ENCODE results near the gene VSIG2.

VSIG2 gene

GRCh38 chr11:124707829-124708228, 44.2 kb downstream of the VSIG2 start (continued):
- TF ChIP-seq ZFP3 (tag by site-specific recombination; IDR thresholded peaks at IDR 0.05; ENCODE audit: low read depth): no peak

- Histone ChIP-seq H3K4me1 (ENCODE audit: control insufficient read depth, insufficient read depth, low read length) (no peaks in the 10 kb centered on the region), H3K9me3 (ENCODE audit: control insufficient read depth, insufficient read depth, low read depth, low read length) (no peaks in the 10 kb centered on the region), H3K27ac (ENCODE audit: extremely low read depth, low read depth, low read length) (no peak overlapping the region), H3K4me3 (ENCODE audit: low read depth, low read length) (no peak overlapping the region), H3K36me3 (ENCODE audit: control insufficient read depth in 2 of 2, insufficient read depth in 1 of 2, low read length in 2 of 2) (peaks cover 0 to 3% of the 10 kb centered on the region in 2 experiments; a peak in 1 of 3 replicates)
- TF ChIP-seq ZNF398 (tag by site-specific recombination; IDR thresholded peaks at IDR 0.05): no peak
- no peak for TF ChIP-seq ATF2 (tag by site-specific recombination; IDR thresholded peaks at IDR 0.05; ENCODE audit: low read depth)
- TF ChIP-seq ZBTB6 (tag by site-specific recombination; IDR thresholded peaks at IDR 0.05): no peak
- TF ChIP-seq ZBTB26 (tag by site-specific recombination; optimal IDR thresholded peaks at IDR 0.05): no peak
- POLR2A ChIA-PET: no interaction called here
- CTCF ChIA-PET: interaction anchor here (0.6 to 1.0 kb wide), 4 partner anchors 58 to 66 kb away, joined by 3 to 5 read pairs (median 4); no protein-coding TSS in a partner anchor
Observed at GRCh38 chr11:124700028-124700427, 52.0 kb downstream of the VSIG2 start.

GRCh38 chr11:124699547-124699946, 52.5 kb downstream of the VSIG2 start:
- ChIA-PET CTCF (interaction anchor here (0.6 to 1.0 kb wide), 4 partner anchors 59 to 67 kb away, joined by 3 to 5 read pairs (median 4); no protein-coding TSS in a partner anchor), POLR2A (interaction anchor here (0.7 kb wide), 1 partner anchor 49 kb away, joined by 3 read pairs; no protein-coding TSS in a partner anchor)

More at GRCh38 chr11:124699547-124699946, 52.5 kb downstream of the VSIG2 start:
- Histone ChIP-seq H3K9me3 (ENCODE audit: control insufficient read depth, insufficient read depth, low read depth, low read length) (no peaks in the 10 kb centered on the region), H3K4me1 (ENCODE audit: control insufficient read depth, insufficient read depth, low read length) (no peaks in the 10 kb centered on the region), H3K36me3 (ENCODE audit: control insufficient read depth in 2 of 2, insufficient read depth in 1 of 2, low read length in 2 of 2) (peaks cover 0 to 3% of the 10 kb centered on the region in 2 experiments; a peak in 1 of 3 replicates), H3K4me3 (ENCODE audit: low read depth, low read length) (no peak overlapping the region), H3K27ac (ENCODE audit: extremely low read depth, low read depth, low read length) (no peak overlapping the region)
- TF ChIP-seq ZNF791 (tag by site-specific recombination; IDR thresholded peaks at IDR 0.05) (no peak), ZBTB7A (tag by site-specific recombination; IDR thresholded peaks at IDR 0.05; ENCODE audit: low read depth) (no peak), ZNF621 (tag by site-specific recombination; IDR thresholded peaks at IDR 0.05) (no peak), ZSCAN5A (tag by site-specific recombination; IDR thresholded peaks at IDR 0.05) (no peak)
